IMR-90 (cell line): ENCODE data around the gene PRDM12. TPM values are rescaled to one million over a fixed set of nuclear protein-coding genes. Genes with fewer than 3 reads are reported as not detected.

Experiments
- ATAC-seq: fragments of 200-7000 bp; cut with Tn5 transposase; 2 replicates; pipeline ENCODE4 v1.9.1; 2020; ENCODE audit warnings: low read depth, mild to moderate bottlenecking, moderate library complexity
- BruUV-seq: library from RNA; stranded (reverse); fragments of 400-500 nt; replicated peaks from 2 replicates; lab custom pipeline; 2021; lab: Mats Ljungman, UMichigan
- CTCF ChIA-PET: fragments of 300-600 bp; formaldehyde crosslinking; extraction: SDS; loops from one replicate; lab custom pipeline; 2021; ENCODE audit warnings: antibody characterized with exemption; lab: Yijun Ruan, JAX
- POLR2A ChIA-PET: fragments of 300-600 bp; sonication (Branson Sonifier 250); formaldehyde crosslinking; loops from one replicate; lab custom pipeline; 2022; ENCODE audit warnings: antibody characterized with exemption; ENCODE audit not compliant: unreplicated experiment; lab: Charles Lee
- DNase-seq: peaks from one replicate; pipeline ENCODE4 v3.0.0; 2013
- H2AFZ ChIP-seq: replicated peaks from 2 replicates; pipeline ENCODE3; 2013; ENCODE audit warnings: low read length, mild to moderate bottlenecking; ENCODE audit not compliant: poor library complexity
- H2AK5ac ChIP-seq: 2 replicates; pipeline ENCODE4 v1.6.1; 2013; ENCODE audit warnings: low read depth, low read length, inconsistent platforms
- H2AK9ac ChIP-seq: replicated peaks from 2 replicates; pipeline ENCODE3; 2013; ENCODE audit warnings: mild to moderate bottlenecking, low read depth, low read length, moderate library complexity; ENCODE audit not compliant: poor library complexity
- H2BK120ac ChIP-seq: 2 replicates; pipeline ENCODE4 v1.6.1; 2013; ENCODE audit warnings: low read depth, low read length, inconsistent platforms
- H2BK15ac ChIP-seq: 3 replicates; pipeline ENCODE4 v1.6.1; 2013; ENCODE audit warnings: low read depth, low read length, inconsistent platforms
- H2BK20ac ChIP-seq: 2 replicates; pipeline ENCODE4 v1.6.1; 2013; ENCODE audit warnings: low read depth, mild to moderate bottlenecking, inconsistent platforms, low read length, moderate library complexity
- H2BK5ac ChIP-seq: 2 replicates; pipeline ENCODE4 v1.6.1; 2013; ENCODE audit warnings: mild to moderate bottlenecking, low read depth, low read length, inconsistent platforms; ENCODE audit not compliant: poor library complexity, severe bottlenecking
- H3K14ac ChIP-seq: replicated peaks from 2 replicates; pipeline ENCODE4 v1.6.1; 2013; ENCODE audit warnings: low read depth, low read length, inconsistent platforms
- H3K18ac ChIP-seq: 2 replicates; pipeline ENCODE4 v1.6.1; 2013; ENCODE audit warnings: low read depth, low read length, control low read depth
- H3K23ac ChIP-seq: 2 replicates; pipeline ENCODE4 v1.6.1; 2013; ENCODE audit warnings: low read depth, low read length, inconsistent platforms
- H3K27ac ChIP-seq: 2 replicates; pipeline ENCODE4 v1.5.1; 2013; ENCODE audit warnings: mild to moderate bottlenecking, control low read depth, low read length; ENCODE audit not compliant: insufficient read depth
- H3K27me3 ChIP-seq: 2 replicates; pipeline ENCODE4 v1.6.1; 2013; ENCODE audit warnings: low read length; ENCODE audit not compliant: control insufficient read depth, insufficient read depth
- H3K36me3 ChIP-seq: 2 replicates; pipeline ENCODE4 v1.6.1; 2013; ENCODE audit warnings: low read length, mixed read lengths; ENCODE audit not compliant: control insufficient read depth, insufficient read depth
- H3K4ac ChIP-seq: 2 replicates; pipeline ENCODE4 v1.6.1; 2013; ENCODE audit warnings: low read depth, low read length, inconsistent platforms
- H3K4me1 ChIP-seq: 2 replicates; pipeline ENCODE4 v1.6.1; 2013; ENCODE audit warnings: low read length, mixed read lengths; ENCODE audit not compliant: control insufficient read depth, insufficient read depth
- H3K4me2 ChIP-seq: 2 replicates; pipeline ENCODE4 v1.6.1; 2013; ENCODE audit warnings: low read depth, mild to moderate bottlenecking, control low read depth, low read length, moderate library complexity
- H3K4me3 ChIP-seq: 2 replicates; pipeline ENCODE4 v1.5.1; 2013; ENCODE audit warnings: low read depth, mild to moderate bottlenecking, control low read depth, low read length, moderate library complexity; ENCODE audit not compliant: insufficient read depth
- H3K56ac ChIP-seq: 2 replicates; pipeline ENCODE4 v1.6.1; 2013; ENCODE audit warnings: low read length, inconsistent platforms; ENCODE audit not compliant: insufficient read depth; ENCODE audit errors: extremely low read depth
- H3K79me1 ChIP-seq, 2 experiments: 2 replicates each; pipeline ENCODE4 v1.6.1; 2013; ENCODE audit warnings: low read length in 2 of 2, inconsistent platforms in 1 of 2, low read depth in 1 of 2
- H3K9ac ChIP-seq: 2 replicates; pipeline ENCODE4 v1.6.1; 2013; ENCODE audit warnings: low read depth, low read length, control low read depth
- H3K9me1 ChIP-seq: 2 replicates; pipeline ENCODE4 v1.6.1; 2013; ENCODE audit warnings: low read length, inconsistent platforms; ENCODE audit not compliant: insufficient read depth
- H3K9me3 ChIP-seq: 2 replicates; pipeline ENCODE4 v1.6.1; 2013; ENCODE audit warnings: low read length; ENCODE audit not compliant: control insufficient read depth, insufficient read depth
- H4K20me1 ChIP-seq: 2 replicates; pipeline ENCODE4 v1.6.1; 2013; ENCODE audit warnings: low read length, inconsistent platforms; ENCODE audit not compliant: insufficient read depth
- H4K5ac ChIP-seq: 2 replicates; pipeline ENCODE4 v1.6.1; 2013; ENCODE audit warnings: mild to moderate bottlenecking, low read depth, low read length, control low read depth
- H4K8ac ChIP-seq, 2 experiments: 2 replicates each; pipeline ENCODE4 v1.6.1; 2013; ENCODE audit warnings: low read depth in 2 of 2, low read length in 2 of 2, control low read depth in 1 of 2, inconsistent platforms in 1 of 2
- H4K91ac ChIP-seq: 2 replicates; pipeline ENCODE4 v1.6.1; 2013; ENCODE audit warnings: low read depth, low read length, inconsistent platforms; ENCODE audit not compliant: insufficient read depth
- BHLHE40 ChIP-seq: fragments of 150-350 bp; IDR thresholded peaks from 2 replicates; pipeline ENCODE4 v1.6.1; 2016; ENCODE audit warnings: mild to moderate bottlenecking, low read depth, low read length
- CEBPB ChIP-seq: IDR thresholded peaks from 2 replicates; pipeline ENCODE4 v1.6.1; 2012; ENCODE audit warnings: low read depth, low read length, improper control_type of control experiment
- CHD1 ChIP-seq: IDR thresholded peaks from 2 replicates; pipeline ENCODE4 v1.6.1; 2012; ENCODE audit warnings: low read depth, low read length, improper control_type of control experiment
- FOS ChIP-seq: fragments of 150-350 bp; IDR thresholded peaks from 2 replicates; pipeline ENCODE4 v1.6.1; 2016; ENCODE audit warnings: low read depth, low read length
- MAFK ChIP-seq: IDR thresholded peaks from 2 replicates; pipeline ENCODE4 v1.6.1; 2012; ENCODE audit warnings: low read depth, low read length, improper control_type of control experiment
- MAZ ChIP-seq: IDR thresholded peaks from 2 replicates; pipeline ENCODE4 v1.6.1; 2012; ENCODE audit warnings: low read depth, mild to moderate bottlenecking, low read length, improper control_type of control experiment, moderate library complexity, borderline replicate concordance
- MXI1 ChIP-seq: IDR thresholded peaks from 2 replicates; pipeline ENCODE4 v1.6.1; 2012; ENCODE audit warnings: low read depth, mild to moderate bottlenecking, low read length, moderate library complexity, borderline replicate concordance
- NFE2L2 ChIP-seq: fragments of 150-350 bp; IDR thresholded peaks from 2 replicates; pipeline ENCODE4 v1.6.1; 2016; ENCODE audit warnings: low read depth, mild to moderate bottlenecking, low read length
- POLR2A ChIP-seq: IDR thresholded peaks from 2 replicates; pipeline ENCODE4 v1.6.1; 2012; ENCODE audit warnings: mild to moderate bottlenecking, low read depth, low read length
- RAD21 ChIP-seq: IDR thresholded peaks from 2 replicates; pipeline ENCODE4 v1.6.1; 2012; ENCODE audit warnings: low read length, improper control_type of control experiment
- RCOR1 ChIP-seq: IDR thresholded peaks from 2 replicates; pipeline ENCODE4 v1.6.1; 2012; ENCODE audit warnings: mild to moderate bottlenecking, low read length, improper control_type of control experiment; ENCODE audit not compliant: insufficient replicate concordance
- RFX5 ChIP-seq: IDR thresholded peaks from 2 replicates; pipeline ENCODE4 v1.8.0; 2012; ENCODE audit warnings: low read depth, mild to moderate bottlenecking, low read length, moderate library complexity
- SMC3 ChIP-seq: fragments of 150-350 bp; IDR thresholded peaks from 2 replicates; pipeline ENCODE4 v1.6.1; 2016; ENCODE audit warnings: low read depth, mild to moderate bottlenecking, antibody characterized with exemption, low read length, moderate library complexity
- WGBS, 2 experiments: methylation state at CpG; one replicate each; pipeline versions ENCODE4 v1.1.5 to v1.1.7; 2013; ENCODE audit warnings: missing lambda C conversion rate in 2 of 2; ENCODE audit not compliant: insufficient read length in 1 of 2; ENCODE audit errors: extremely low coverage in 2 of 2; 5-methylcytosine and 5-hydroxymethylcytosine counted together
- dilution Hi-C: fragments of 300-500 bp; cut with HindIII; formaldehyde crosslinking; loops from one replicate; pipeline ENCODE4 v1.14.3; 2018; ENCODE audit warnings: low sequenced_read_pairs; ENCODE audit not compliant: unreplicated experiment
- in situ Hi-C: fragments of 300-500 bp; cut with MboI; formaldehyde crosslinking; loops from 3 replicates; pipeline ENCODE4 v1.14.3; 2019; ENCODE audit warnings: low sequenced_read_pairs, inconsistent platforms, mixed read lengths
- intact Hi-C: fragments of 100-400 bp; cut with micrococcal nuclease; formaldehyde crosslinking; loops from 2 replicates; pipeline ENCODE4 v1.10.0; 2022
- polyA plus RNA-seq, 3 experiments: library from polyadenylated mRNA; depleted of rRNA; stranded (reverse); fragments of >200 nt; gene quantifications; 2 replicates each; pipeline ENCODE4 v1.2.3, GENCODE V29; 2012; ENCODE audit warnings: low replicate concordance in 1 of 3
- total RNA-seq: library from RNA; depleted of rRNA; stranded (reverse); fragments of >200 nt; gene quantifications from 2 replicates; pipeline ENCODE4 v1.2.3, GENCODE V29; 2012
- TF ChIP-seq, protein P1 (sequence below): conservative IDR thresholded peaks from 2 replicates; pipeline ENCODE4 v1.5.1; 2012; ENCODE audit warnings: mild to moderate bottlenecking, low read depth, low read length, improper control_type of control experiment
- TF ChIP-seq, protein P2 (sequence below): fragments of 150-350 bp; IDR thresholded peaks from 2 replicates; pipeline ENCODE4 v1.6.1; 2016; ENCODE audit warnings: low read depth, mild to moderate bottlenecking, low read length, moderate library complexity, borderline replicate concordance
- TF ChIP-seq, protein P3 (sequence below): fragments of 150-350 bp; IDR thresholded peaks from 2 replicates; pipeline ENCODE4 v1.6.1; 2017; ENCODE audit warnings: mild to moderate bottlenecking, antibody characterized with exemption, low read length, low read depth

The PRDM12 gene
- total and polyA plus RNA-seq, 2 of the 4 experiments (the other 2 are of a cell fraction), result not detected

DNA sequence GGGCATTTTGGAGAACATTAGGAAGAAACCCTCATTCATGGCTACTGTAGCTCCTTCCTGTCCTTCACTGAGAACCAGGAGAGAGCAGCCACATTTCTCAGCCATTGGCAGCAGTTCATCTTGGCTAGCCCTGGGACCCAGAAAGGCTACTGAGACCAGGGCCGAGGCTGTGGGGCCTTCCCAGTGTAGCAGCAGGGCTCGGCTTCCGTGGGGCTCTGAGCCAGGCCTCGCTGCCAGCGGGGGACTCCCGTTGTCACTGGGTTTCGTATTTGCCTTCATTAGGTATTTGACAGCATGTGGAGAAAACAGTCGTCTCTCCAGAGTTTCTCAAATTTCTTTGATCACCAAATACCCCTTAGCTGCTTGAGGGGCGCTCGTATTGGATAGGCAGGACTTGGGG lies 37.3 kb upstream of the PRDM12 start:
- in situ Hi-C loops, result no loop called here
- TF ChIP-seq NFE2L2, result no peak
- TF ChIP-seq, protein P1, sequence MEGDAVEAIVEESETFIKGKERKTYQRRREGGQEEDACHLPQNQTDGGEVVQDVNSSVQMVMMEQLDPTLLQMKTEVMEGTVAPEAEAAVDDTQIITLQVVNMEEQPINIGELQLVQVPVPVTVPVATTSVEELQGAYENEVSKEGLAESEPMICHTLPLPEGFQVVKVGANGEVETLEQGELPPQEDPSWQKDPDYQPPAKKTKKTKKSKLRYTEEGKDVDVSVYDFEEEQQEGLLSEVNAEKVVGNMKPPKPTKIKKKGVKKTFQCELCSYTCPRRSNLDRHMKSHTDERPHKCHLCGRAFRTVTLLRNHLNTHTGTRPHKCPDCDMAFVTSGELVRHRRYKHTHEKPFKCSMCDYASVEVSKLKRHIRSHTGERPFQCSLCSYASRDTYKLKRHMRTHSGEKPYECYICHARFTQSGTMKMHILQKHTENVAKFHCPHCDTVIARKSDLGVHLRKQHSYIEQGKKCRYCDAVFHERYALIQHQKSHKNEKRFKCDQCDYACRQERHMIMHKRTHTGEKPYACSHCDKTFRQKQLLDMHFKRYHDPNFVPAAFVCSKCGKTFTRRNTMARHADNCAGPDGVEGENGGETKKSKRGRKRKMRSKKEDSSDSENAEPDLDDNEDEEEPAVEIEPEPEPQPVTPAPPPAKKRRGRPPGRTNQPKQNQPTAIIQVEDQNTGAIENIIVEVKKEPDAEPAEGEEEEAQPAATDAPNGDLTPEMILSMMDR, result no peak
- TF ChIP-seq RFX5, result no peak
- no peak for TF ChIP-seq MXI1
- no peak for TF ChIP-seq CEBPB
- no peak for TF ChIP-seq CHD1
- no peak for TF ChIP-seq FOS
- no peak for TF ChIP-seq RAD21
- no peak for TF ChIP-seq POLR2A
- no peak for TF ChIP-seq BHLHE40
- TF ChIP-seq, protein P2, sequence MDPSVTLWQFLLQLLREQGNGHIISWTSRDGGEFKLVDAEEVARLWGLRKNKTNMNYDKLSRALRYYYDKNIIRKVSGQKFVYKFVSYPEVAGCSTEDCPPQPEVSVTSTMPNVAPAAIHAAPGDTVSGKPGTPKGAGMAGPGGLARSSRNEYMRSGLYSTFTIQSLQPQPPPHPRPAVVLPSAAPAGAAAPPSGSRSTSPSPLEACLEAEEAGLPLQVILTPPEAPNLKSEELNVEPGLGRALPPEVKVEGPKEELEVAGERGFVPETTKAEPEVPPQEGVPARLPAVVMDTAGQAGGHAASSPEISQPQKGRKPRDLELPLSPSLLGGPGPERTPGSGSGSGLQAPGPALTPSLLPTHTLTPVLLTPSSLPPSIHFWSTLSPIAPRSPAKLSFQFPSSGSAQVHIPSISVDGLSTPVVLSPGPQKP, result no peak
- TF ChIP-seq, protein P3, sequence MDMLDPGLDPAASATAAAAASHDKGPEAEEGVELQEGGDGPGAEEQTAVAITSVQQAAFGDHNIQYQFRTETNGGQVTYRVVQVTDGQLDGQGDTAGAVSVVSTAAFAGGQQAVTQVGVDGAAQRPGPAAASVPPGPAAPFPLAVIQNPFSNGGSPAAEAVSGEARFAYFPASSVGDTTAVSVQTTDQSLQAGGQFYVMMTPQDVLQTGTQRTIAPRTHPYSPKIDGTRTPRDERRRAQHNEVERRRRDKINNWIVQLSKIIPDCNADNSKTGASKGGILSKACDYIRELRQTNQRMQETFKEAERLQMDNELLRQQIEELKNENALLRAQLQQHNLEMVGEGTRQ, result no peak
- no peak for TF ChIP-seq MAZ
- no peak for TF ChIP-seq MAFK
- TF ChIP-seq SMC3, result no peak
- TF ChIP-seq RCOR1, result no peak
- Histone ChIP-seq H2BK20ac (no peak overlapping the region), H3K9me1 (no peaks in the 10 kb centered on the region), H3K27me3 (no peaks in the 10 kb centered on the region), H3K9ac (no peak overlapping the region), H2AFZ (no peak overlapping the region), H3K23ac (no peak overlapping the region), H3K56ac (no peak overlapping the region), H3K4me1 (no peaks in the 10 kb centered on the region), H3K27ac (no peak overlapping the region), H4K8ac (no peak overlapping the region), H3K36me3 (peaks cover 74% of the 10 kb centered on the region), H2BK5ac (no peak overlapping the region), H4K20me1 (peaks cover 5% of the 10 kb centered on the region; the same call in 1 of the 2 replicates), H3K9me3 (no peaks in the 10 kb centered on the region), H2AK5ac (no peak overlapping the region), H3K4me3 (no peak overlapping the region), H3K4ac (no peak overlapping the region), H3K18ac (no peak overlapping the region), H3K4me2 (no peak overlapping the region), H4K5ac (no peak overlapping the region), H2BK120ac (no peak overlapping the region), H3K14ac (no peak overlapping the region), H4K91ac (no peak overlapping the region), H2AK9ac (no peak overlapping the region), H3K79me1 (peaks cover 0 to 6% of the 10 kb centered on the region in 2 experiments; a peak in 2 of 4 replicates), H2BK15ac (no peak overlapping the region)
- dilution Hi-C loops, result no loop called here
- no peak for DNase-seq
- no peak for ATAC-seq
- POLR2A ChIA-PET, result no interaction called here
- intact Hi-C loops, result no loop called here
- CTCF ChIA-PET, result no interaction called here
- BruUV-seq, result no TSS peak
- WGBS, 2 experiments, result no CpG with 5 or more reads among the region's 10 CpGs
